ENCODE data around the gene NCKAP5.
"Not testable (repeated sequence)": the region's sequence is repeated elsewhere in the genome, so short reads cannot be mapped to it uniquely, and the experiment has no call there.

NCKAP5 gene

DNA sequence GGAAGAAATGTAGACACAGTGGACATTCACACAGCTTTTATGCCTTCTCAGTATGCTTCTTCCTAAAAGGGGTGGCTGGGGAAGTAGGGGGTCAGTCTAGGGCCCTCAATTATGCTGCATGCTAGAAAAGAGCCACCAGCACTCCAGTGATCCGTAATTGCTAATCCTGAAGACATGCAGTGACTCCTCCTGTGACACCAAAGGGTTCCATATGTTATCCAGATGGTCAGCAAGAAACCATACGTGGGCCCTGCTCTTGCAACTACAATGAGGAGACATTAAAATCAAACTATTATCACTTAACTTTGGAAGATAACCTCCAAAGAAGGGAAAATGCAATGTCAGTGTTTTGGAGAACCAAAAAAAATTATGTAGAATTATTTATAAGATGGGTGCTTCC is 754.8 kb downstream of the NCKAP5 start:
- no peak for DNase-seq (ENCODE audit: low read depth in 2 of 2)

DNA sequence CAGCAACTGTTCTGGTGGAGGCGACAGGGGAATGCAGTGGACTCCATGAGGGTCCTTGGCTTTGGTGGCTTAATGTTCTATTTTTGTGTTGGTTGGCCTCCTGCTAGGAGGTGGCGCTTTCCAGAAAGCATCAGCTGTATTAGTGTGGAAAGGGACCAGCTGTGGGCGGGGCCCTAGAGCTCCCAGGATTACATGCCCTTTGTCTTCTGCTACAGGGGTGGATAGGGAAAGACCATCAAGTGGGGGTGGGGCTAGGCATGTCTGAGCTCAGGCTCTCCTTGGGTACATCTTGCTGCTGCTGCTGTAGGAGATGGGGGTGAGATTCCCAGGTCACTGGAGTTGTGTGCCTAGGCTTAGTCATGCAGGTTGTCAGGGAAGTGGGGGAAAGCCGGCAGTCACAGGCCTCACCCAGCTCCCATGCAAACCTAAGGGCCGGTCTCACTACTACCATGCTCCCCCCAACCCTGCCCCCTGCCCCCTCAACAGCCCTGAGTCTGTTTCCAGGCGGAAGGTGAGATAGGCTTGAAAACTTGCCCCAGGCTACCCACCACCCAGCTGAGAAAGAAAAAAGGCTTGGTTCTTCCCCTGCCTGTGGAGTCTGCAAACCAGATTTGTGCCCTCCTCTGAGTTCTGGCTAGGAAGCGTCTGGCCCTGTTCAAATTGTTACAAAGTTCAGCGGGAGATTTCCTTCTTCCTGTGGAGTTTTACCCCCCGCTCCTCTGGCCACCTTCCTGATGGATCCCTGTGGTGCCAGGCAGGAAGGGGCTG is 756.9 kb downstream of the NCKAP5 start:
- no peak for DNase-seq (ENCODE audit: low read depth in 2 of 2)

DNA sequence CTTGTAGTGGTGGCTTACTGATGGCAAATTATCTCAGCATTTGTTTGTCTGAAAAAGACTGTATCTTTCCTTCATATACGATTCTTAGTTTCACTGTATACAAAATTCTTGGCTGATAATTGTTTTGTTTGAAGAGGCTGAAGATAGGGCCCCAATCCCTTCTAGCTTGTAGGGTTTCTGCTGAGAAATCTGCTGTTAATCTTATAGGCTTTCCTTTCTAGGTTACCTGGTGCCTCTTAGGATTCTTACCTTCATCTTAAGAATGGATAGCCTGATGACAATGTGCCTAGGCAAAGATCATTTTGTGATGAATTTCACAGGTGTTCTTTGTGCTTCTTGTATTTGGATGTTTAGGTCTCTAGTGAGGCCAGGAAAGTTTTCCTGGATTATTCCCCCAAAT is 758.3 kb downstream of the NCKAP5 start:
- not testable (repeated sequence) for DNase-seq (ENCODE audit: low read depth in 2 of 2)

DNA sequence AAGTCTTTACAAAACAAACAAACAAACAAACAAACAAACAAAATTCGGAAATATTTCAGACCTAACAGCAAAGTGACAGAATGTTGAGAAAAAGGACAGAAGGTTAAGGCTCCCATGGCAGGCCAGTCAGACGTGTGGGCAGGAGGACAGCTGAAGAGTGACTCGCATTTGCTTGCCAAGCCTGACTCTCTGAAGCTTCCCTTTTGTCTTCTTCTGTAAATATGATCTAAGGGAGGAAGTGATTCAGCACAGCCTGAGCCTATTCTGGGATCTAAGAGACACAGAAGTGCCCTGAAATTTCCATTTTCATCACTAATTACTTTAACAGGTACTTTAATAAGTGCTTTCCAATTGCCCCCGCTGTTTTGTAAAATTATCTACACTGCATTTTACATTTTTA is 764.2 kb downstream of the NCKAP5 start:
- DNase-seq (ENCODE audit: low read depth in 2 of 2), result no peak

DNA sequence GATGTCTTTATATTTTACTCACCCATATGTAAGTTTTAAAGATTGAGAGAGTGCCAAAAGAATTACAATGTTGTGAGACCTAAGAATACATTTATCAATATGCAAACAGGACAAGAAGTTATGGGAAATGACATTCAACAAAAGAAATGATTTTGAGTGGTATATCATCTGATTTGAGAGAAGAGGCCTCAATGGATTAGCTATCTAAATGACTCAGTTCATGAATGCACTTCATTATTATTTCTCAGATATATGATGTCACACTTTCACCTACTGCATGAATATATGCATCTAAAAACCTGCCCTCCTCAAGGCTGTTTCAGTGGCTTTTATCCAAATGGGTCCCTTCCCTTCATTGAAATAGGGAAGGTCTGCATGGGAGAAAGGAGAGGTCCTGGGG is 769.9 kb downstream of the NCKAP5 start:
- DNase-seq (ENCODE audit: low read depth in 2 of 2), result no peak

DNA sequence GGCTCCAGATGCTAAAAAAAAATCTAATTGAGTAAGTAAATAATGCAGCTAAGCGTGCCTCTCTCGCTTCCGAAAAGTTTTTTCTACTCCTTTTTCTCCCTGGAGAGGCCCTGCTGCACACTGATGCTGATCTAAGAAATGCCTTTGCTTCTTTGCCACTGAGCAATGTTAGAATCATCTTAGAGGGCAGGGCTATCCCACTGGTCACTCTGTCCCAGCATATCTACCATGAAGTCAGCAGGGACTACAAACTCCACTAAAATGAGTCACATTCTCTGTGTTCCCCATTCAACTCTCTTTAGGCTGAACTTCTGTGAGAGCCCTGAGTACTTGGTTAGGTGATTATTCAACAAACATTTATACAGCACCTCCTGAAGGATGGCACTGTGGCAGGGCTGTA is 770.7 kb downstream of the NCKAP5 start:
- DNase-seq (ENCODE audit: low read depth in 2 of 2), result no peak

DNA sequence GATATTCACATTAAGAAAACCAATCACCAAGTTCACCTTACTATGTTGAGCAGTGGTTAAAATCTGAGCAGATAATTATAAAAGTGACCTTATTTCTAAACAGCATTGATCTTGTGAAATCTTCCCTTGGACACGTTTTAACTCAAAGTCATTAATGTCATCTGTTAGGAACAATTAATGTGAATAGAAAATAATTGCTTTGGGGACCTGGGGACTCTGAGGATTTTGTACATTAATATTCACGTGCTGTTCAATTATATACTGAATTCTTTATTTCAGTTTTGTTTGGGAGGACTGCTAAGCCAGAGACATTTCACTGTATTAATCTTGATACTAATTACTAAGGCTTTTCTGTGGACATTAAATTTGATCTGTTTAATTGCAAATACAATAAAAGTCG is 771.2 kb downstream of the NCKAP5 start:
- DNase-seq (ENCODE audit: low read depth in 2 of 2), result no peak

DNA sequence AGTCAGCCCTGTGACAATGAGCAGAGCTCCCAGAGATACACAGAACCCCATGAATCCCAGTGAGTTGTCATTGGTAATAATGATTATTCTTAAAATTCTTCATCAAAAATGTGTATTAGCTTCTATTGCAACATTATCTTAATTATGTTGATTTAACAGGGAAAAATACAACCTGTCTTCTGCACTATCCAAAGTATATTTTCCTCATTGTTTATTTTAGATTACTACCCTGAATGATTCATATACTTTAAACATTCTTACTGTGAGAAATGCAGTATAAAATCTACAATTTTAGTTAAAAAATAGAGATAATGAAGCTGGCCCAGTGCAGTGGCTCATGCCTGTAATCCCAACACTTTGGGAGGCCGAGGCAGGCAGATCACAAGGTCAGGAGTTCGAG is 773.0 kb downstream of the NCKAP5 start:
- no peak for DNase-seq (ENCODE audit: low read depth in 2 of 2)

DNA sequence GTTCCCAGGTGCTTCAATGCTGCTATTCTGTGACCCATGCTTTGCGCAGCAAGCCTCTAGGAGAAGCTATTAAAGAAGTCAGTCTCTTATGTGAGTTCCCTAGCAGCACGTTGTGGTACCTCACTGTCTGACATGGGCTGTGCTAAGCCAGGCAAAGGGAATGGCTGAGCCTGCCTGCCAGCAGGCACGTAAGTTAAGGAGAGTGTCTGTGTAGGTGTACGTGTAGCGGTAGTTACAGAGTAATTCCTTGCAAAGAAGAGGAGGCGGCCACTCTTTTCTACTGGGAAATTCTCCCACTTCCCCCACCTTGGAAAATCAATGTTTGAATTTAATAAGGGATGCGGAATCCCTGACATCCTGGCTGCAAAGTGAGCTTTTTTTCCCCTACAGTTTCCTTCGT is 774.7 kb downstream of the NCKAP5 start:
- DNase-seq (ENCODE audit: low read depth in 2 of 2), result no peak

DNA sequence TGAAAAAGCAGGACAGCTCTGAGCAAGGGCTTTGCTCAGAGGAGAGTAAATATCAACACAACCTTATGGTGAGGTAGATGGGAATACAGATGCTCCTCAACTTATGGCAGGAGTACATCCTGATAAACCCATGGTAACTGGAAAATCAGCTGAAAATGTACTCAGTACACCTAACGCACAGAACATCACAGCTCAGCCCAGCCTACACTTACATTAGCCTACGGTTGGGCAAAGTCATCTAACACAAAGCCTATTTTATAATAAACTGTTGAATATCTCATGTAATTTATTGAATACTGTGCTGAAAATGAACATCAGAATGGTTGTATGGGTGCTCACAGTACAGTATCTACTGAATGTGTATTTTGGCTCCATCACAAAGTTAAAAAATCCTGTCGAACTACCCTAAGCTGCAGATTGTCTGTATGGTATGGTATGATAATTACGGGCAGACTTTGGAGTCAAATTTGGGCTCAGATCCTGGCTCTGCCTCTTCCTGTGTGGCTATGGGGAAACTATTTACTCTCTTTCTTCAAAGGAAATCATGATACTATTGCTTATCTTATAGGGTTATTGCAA is 778.0 kb downstream of the NCKAP5 start:
- peak in 1 of 2 experiments; percentile 23 for DNase-seq (ENCODE audit: low read depth in 2 of 2)

DNA sequence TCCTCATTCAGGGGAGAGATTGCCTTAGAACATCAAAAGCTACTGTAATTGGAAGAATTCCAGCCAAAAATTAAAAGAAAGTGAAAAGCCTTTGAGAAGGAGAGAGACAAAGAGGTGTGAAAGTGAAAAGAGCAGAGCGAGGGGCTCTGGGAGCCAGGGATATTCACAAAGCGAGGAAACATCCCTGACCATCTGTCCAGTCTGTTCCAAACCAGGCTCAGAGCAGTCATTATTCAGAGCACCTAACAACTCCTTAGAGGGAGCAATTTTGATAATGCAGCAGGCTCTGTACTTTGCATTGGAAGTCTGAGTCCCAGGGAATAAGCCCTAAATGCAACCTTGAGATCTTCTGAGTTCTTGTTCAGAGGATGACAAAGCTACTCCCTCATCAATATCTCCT is 779.2 kb downstream of the NCKAP5 start:
- no peak for DNase-seq (ENCODE audit: low read depth in 2 of 2)

DNA sequence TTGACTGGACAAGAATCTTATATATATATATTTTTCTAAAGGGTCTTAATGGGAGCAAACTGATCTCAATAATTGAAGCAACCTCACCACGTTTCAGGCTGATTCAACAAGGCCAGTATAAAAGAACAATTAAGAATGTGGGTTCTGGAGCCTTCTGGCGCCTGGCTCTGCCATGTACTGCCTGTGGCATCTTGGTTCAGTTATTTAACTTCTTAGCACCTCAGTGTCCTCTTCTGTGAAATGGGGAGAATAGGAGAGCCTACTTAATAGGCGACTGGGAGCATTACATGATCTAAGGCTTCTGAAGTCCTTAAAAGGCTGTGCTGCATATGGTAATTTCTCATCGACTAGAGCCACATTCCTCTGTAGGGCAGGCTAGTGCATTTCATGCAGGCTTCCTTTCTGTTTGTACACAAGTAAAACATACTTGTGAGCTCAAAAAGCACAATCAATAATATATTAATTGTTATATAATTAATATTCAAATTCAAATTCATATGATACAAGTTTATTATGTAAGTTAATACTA is 779.9 kb downstream of the NCKAP5 start:
- DNase-seq (ENCODE audit: low read depth in 2 of 2), result no peak

DNA sequence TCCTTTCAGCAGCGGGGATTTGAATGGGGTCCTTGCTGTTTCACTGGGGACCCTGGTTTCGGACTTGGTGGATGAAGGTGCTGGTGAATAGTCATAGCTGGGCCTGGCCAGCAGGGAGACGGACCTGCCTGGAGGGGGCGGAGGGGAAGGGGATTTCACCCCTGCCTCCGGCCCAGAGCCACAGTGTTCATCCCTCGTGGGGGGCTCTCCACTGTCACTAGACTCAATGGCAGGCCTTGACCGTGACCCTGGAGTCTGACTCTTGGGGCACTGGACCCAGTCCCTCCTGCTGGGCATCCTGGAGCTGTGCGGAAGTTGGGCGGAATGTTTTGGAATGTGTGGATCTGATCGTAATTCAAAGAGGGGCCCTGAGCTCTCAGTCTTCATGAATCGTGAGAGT is 784.4 kb downstream of the NCKAP5 start:
- DNase-seq (ENCODE audit: low read depth in 2 of 2), result no peak

DNA sequence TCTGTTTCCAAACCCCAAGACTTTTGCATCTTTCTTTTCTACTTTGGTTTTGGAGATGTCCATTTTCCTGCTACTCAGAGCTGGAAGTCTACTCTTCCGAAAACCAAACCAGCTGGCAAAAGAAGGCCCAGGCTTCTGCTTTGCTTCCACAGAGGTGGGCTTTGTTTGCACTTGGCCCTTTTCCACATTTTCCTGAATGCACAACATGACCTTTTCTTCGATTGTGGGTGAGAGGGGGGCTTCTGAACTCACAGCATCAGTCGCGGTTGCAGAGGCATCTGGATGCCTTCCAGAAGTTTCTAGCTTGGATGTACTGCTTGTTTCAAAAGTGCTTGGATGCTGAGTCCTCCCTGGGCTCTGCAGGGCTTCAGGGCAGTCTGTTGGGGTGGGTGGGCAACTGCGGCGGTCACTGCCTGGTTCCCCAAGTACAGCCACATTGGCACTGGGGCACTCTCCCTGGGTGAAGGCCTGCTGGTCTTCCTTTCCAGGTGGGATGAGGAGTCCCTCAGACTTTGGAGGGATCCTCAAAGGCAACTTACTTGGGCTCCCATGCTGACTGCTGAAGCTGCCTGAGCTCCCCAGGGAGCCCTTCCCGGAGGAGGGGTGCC is 786.0 kb downstream of the NCKAP5 start:
- DNase-seq (ENCODE audit: low read depth in 2 of 2), result no peak

DNA sequence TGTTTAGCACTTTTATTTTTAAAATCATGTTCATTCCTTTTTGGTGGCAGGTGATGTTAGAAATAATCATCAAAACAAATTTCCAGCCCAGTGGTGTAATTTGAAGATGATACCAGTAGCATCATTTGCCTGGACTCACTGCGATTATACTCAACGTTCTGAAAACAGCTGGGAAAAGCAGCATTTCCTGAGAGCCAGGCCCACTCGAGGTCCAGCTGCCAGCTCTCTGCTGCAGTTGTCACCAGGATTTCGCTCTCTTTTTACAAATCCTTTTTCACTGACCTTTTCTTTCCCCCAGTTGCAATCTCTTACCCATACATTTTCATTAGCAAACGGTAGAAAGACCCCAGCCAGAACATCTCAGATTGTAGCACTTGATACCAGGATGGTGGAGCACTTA is 787.6 kb downstream of the NCKAP5 start:
- DNase-seq (ENCODE audit: low read depth in 2 of 2), result no peak

DNA sequence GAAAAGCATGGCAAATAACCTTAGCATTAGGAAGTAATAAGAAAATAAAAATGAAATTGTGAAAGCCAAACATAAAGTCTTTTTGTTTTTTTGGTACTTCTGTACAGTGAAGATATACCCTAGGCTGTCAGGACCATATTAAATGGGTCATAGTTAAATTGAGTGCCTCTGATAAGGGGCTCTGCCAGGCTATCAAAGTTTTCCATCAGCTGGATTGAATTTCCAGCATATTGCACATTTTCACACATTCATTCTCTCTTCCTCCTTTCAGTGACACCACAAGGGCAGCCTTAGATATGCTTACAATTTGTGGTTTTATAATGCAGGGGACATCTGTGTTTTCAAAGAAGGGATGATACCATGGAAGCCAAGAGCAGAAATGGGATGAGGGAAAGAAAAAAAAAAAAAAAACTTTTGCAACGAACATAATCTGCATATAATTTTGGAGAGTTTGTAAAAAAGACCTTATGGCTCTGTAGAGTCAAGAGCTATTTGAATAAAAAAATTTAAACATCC is 789.0 kb downstream of the NCKAP5 start:
- DNase-seq (ENCODE audit: low read depth in 2 of 2), result no peak

DNA sequence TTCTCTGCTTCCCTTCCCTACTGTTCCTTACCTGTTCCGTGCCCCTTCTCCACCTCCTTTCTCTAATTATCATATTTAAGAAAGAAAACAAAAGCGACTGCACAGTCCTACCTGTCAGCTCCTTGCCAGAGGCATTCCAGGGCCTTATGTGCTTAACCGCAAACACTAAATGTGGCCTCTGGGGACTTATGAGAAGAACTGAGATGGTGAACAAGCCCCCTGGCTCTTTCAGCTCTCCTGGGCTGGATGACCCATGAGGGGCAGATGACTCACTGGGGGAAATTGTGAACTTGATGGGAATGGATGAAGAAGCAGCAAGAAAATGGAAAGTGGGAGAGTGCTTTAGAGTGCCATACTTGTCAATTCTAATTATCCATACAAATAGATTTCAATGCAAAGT is 792.0 kb downstream of the NCKAP5 start:
- no peak for DNase-seq (ENCODE audit: low read depth in 2 of 2)

DNA sequence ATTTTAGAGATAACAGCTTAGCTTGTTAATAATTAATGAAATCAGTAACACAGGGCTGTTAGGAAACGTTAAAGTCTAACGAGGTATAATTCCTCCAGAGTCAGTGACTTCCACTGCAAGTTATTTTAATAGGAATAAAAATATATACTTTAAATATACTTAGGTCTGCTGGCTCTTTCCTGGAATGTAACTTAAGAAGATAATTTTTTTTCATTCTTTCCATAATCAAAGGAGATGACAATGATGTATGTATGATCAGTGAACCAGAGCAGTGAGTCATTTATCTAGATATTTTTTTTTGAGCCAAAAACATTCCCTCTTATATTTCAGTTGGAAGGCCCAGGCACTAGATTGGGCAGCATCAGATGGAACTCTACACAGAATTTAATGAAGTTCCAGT is 794.1 kb downstream of the NCKAP5 start:
- DNase-seq (ENCODE audit: low read depth in 2 of 2), result no peak

DNA sequence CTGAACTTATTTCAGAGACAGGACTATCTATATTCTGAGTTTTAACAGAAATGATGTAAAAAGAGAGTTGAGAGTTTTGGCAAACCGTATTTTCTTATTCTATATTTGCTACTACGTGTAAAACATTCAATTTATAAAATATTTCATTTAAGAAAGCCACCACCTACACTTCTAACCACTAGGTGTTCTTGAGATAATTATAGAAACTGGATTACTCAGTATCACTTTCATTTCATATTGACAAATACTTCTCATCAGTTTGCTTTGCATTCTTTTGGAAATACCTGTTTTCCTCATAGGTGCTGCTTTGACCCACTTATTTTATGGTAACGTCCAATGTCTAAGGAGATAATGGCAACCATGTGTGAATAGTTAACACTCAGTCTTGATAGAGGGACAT is 794.9 kb downstream of the NCKAP5 start:
- DNase-seq (ENCODE audit: low read depth in 2 of 2), result no peak

DNA sequence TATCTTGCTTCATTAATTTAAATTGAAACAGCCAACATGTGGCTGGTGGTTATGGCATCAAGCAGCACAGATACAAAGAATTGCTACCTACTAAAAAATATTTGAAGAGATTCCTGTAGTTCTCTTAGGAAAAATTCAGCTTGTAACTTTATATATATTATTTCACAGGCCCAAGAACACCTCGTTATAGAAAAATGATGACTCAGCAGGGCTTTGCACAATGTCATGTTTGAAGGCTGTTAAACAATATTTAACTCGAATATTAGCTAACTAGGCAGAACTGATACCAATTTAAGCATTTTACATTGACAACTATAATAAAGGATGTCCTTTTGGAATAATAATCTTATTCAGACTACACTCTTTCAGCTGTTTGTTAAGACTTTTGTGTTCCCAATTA is 795.9 kb downstream of the NCKAP5 start:
- no peak for DNase-seq (ENCODE audit: low read depth in 2 of 2)

DNA sequence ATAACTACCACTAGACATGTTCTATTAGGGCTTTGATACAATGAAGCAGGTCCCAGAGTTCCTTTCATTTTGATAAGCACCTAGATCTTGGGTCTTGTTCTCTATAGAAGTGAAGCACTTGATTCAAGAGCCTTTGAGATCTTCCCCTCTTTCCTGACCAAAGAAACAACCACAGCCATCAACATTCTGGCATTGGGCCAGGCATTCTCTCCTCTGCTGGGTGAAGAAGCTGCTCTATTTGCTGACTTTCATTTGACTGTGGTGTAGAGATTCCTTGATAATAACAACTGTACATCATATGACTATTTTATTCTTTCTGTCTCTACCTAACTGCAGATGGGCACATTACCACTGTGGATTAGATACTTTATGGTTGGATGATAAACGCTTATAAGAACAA is 801.7 kb downstream of the NCKAP5 start:
- no peak for DNase-seq (ENCODE audit: low read depth in 2 of 2)

DNA sequence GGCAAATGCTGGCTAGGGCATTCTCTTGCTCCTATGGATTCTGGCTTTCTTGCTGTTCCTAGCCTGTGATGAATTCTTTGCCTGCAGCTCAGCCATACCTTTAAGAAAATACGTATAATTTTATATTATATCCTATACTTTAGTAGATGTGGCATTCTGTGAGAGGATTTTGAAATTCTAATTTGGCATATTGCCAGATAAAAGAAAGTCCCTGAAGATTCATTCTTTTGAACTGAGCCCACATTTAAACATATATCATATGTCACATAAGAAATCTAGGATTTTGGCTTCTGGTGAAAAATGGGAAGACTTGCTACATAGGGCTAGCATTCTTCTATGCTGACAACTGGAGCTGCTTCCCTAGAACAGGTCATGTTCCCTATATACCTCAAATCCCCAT is 806.8 kb downstream of the NCKAP5 start:
- no peak for DNase-seq (ENCODE audit: low read depth in 2 of 2)

DNA sequence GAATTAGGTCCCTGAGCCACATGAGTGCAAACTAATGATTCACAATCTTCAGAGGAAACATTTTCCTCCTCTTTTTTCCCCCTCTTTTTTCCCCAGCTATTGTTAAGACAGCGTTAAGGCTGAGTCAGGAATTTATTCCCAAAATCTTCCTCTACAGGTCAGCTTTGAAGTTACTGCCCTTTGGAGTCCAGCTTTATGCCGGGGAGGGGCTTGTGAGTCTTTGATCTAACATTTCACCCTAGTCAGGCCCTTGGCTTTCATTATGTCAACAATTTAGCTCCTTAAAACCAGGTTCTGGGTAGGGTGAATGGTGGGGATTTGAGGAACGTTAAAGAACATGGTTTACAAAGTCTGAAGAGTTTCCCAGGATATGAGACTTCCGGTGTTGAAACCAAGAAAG is 807.3 kb downstream of the NCKAP5 start:
- DNase-seq (ENCODE audit: low read depth in 2 of 2), result no peak

Measured in fibroblast of skin of left biceps (primary cell).